NCI-H526 treated with DMSO at 0.1 percent for 48 hours (cell line): ENCODE results near the gene IL3.

ENCODE experiments used
- DNase-seq: peaks from one replicate; lab custom pipeline; 2025; lab: John Stamatoyannopoulos, UW

Gene IL3, protein sequence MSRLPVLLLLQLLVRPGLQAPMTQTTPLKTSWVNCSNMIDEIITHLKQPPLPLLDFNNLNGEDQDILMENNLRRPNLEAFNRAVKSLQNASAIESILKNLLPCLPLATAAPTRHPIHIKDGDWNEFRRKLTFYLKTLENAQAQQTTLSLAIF

DNA sequence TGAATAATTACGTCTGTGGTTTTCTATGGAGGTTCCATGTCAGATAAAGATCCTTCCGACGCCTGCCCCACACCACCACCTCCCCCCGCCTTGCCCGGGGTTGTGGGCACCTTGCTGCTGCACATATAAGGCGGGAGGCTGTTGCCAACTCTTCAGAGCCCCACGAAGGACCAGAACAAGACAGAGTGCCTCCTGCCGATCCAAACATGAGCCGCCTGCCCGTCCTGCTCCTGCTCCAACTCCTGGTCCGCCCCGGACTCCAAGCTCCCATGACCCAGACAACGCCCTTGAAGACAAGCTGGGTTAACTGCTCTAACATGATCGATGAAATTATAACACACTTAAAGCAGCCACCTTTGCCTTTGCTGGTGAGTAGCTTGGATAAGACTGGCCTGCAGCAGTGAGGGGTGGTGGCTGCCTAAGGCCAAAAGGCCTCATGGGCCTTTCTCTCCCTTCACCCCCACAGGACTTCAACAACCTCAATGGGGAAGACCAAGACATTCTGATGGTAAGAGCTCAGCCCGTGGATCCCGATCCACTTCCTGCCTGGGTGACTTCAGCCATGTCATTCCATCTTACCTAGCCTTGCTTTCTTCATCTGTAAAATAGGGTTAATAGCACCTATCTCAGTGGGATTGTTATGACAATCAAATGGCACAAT is at the start of gene IL3:
Gene IL3, plus strand, starts transcription at position 155 of the 661 bp plus-strand sequence. Its CDS starts 52 bp downstream, at position 207.
- no peak for DNase-seq

DNA sequence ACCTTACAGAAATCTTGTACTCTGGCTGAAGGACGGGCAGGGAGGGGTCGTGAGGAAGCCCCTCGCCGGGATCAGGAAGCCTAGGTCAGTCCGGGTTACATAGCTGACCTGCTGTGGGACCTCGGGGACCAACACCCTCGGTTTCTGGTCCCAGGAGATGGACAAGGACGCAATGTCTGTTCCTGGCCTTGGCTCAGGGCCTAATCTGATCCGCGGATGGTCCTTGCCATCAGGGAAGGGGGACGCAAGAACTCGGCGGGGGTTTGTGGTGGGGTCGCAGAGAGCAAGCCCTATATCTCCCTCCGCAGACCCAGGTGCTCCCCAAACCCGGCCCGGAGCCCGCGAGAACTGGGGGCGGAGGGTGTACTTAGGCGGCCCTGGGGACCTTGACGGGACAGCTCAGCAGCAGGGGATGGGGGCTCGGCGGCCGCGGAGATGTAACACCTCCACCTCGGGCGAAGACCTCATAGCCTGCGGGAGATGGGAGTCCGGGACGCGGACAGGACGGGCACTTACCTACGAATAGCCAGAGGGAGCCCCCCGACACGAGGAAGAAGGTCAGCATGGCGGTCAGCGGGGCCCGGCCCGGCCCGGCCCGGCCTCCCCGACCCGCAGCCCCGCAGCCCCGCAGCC is 49.4 kb upstream of the IL3 start:
- no peak for DNase-seq

DNA sequence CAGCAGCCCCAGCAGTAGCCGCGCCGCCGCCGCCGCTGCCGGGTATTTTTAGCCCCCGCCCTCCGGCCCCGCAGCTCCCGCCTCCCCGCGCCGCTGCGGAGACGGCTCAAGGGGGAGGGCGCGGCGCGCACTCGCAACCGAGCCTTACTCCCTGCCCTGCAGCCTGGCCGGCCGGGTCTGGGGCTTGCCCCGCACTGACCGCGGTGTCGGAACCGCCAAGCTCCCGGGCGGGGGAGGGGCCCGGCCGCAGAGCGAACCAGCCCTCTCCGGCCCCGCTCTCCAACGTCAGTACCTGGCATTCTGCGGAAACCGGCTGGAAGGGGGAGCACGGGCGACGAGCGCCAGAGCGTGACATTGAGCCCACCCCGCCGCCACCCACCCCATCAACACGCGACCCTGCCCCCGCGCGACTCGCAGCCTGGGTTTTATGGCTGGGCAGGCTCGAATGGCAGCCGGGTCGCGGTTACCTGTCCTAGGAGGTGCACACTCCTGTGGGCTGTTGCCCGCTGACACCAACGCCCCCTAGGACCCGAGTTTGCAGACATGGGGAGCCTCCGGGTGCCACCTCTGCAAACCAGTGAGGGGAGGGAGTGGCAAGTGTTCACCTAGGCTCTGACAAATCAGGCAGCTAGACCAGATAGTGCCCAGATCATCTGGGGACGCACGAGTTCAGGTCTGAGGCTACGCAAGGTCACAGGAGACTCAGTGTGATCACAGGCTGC is 48.7 kb upstream of the IL3 start, which contains the start of gene ACSL6:
Gene ACSL6, minus strand, starts transcription at position 37 of the 722 bp plus-strand sequence. CDS start 105 bp downstream, outside the sequence.
- DNase-seq: no peak

DNA sequence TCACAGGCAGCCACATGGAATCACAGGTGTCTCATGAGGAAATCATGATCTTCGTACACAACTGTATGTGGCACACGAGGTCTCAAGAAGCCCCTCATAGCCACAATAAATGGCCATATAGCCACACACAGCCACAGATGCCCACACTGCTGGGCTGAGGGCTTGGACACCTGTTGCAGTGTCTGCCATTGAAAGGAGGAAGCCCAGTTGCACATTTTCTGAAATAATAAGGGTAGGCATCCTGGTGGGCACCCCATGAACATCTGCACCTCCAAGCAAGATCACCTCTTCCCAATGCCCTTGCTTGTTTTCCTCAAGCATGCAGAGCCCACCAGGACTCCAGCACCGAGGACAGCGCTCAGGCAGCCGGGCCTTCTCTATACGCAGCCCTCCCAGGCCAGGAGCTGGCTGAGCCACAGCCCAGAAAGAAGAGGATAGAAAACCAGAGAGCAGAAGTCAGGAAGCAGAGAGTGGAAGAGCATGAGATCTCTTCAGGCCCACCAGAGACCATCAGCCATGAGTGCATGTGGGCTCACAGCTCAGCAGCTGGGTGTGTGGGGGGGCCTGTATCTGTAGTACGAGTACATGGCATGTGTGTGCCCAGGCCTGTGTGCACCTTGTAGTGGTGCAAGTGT is 48.0 kb upstream of the IL3 start:
- DNase-seq: no peak

DNA sequence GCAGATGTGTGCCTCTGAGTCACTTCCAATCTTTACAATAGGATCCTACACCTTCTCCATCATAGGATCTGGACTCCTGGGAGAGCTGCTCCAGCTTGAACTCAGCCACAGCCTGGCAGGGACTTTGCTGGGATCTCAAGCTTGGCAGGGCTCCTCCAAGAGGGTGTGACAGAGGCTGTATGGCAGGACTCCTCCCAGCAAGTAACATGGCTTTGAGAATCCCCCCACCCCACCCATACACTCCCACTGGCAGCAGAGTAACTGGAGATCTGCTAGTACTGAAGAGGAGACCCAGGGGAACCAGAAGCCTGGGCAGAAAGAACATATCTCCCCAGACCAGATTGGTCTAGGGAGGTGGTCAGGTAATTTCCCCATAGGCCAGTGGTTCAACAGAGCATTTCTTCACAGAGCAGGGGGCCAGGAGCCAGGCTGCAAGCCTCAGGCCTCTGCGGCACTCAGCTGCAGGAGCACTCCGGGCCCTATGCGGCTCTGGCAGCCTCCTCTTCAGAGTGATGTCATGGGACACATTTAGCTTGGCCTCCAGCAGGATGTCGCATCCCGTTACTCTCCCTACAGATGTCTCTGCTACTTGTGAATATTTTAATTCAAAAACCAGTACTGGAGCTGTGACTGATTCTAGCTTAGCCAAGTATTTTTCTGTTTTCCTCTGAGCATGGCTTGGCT is 47.3 kb upstream of the IL3 start:
- DNase-seq: no peak

DNA sequence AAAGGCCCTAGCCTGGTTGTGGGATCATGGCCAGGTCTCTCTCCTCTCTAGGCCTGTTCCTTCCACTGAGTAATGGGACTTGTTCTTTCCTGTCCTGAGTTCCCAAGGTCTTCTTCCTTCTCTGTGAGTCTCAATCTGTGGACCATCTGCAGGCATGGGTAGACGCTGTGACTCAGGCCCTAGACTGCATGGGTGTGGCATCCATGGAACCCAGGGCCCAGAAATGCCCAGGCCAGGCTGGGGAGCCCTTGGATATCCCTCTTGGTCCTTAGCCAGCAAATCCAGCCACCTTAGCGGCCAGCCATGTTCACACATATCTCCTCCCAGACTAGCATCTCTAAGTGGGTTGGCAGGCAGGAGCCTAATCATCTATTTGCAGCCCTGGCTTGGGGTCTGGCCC is 46.7 kb upstream of the IL3 start:
- no peak for DNase-seq

DNA sequence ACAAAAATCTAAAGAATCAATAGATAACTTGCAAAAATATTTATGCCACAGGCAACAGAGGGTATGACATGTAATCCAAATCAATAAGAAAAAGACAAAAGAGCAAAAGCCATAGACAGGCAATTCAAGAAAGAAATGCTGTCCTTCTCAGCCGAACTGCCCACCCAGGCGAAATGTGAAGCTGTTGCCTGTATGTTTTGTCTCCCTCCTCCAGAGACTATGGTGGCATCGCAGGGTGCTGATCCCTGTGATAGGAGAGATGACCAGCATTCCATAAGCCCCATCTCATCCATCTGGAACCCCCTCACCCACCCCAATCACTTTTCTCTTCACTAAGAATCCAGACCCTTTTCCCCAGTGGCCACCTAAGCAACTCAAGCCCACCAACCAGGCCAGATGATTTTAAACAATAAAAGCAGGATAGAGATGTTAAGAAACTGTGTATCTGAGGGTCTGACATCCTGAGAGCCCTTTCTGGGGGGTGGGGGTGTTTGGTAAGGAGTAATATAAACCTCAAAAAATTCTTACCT is 43.7 kb upstream of the IL3 start:
- DNase-seq: no peak

DNA sequence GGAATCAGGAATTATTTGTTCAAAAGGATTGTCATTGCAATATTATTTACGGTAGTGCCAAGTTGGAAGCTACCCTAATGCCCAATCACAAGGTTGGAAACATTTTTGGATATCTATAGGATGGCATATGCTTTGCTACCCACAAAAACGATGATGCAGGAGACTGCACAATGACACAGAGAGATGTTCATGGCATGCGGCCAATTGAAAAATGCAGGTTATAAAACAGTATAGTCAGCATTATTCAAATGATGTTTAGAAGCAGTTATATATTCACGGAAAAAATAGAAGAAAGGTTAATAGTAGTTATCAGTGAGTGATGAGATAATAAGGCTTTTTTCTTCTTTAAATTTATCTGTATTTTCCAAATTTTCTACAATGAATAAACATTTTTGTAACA is 43.1 kb upstream of the IL3 start:
- no peak for DNase-seq

DNA sequence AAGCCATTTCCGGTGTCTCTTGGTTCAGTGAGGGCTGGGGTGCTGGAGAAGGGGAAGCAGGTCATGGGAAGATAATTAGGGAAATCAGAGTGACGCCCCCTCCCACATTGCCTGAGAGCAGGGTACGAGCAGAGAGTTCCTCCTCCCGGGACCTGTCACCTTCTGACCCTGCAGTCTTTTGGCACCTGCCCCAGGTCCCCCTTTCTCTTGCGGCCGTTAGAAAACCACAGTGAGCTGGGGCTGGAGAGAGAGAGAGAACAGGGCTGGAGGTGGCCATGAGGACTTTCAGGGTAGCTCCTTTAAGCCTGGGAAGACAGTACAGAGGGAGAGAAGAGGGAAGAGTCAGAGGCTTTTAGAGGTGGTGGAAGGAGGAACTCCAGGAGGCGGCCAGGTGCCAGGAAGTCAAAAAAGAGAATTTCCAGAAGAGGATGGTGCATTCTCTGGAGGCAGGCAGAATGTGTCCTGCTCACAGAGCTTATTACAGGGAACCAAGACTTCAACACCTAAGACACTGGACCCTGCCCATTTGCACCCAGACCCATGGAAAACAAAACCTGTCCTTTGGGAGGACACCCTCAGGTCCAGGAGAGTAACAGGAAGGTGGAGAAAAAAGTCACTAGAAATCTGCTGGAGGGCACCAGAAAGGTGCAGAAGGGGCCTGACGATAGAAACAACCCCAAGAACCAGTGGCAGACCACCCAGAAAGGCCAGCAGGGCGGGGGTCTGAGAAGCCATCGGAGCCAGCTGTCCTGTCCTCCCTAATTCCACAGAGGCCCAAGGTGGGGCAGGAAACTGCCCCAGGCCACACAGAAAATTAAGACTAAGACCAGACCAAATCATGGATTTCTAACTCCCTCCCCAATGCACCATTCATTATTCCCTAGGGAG is 42.5 kb upstream of the IL3 start:
- DNase-seq: no peak

DNA sequence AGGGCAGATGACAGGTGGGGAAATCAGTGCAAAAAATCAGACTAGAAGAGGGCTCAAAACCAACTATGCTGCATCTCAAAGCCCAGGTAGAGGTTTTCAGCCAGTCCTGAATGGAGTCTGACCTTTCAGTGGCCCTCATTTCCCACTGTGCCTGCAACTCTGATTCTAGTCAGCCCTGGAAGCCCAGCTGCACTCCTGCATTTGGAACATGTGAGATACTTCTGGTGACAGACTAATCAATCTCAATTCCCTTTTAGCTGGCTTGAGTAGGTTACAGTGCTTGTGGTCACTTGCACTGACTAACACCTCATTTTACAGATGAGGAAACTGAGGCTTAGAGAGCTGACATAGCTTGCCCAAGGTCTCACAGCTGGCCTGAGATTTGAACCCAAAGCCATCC is 41.1 kb upstream of the IL3 start:
- no peak for DNase-seq

DNA sequence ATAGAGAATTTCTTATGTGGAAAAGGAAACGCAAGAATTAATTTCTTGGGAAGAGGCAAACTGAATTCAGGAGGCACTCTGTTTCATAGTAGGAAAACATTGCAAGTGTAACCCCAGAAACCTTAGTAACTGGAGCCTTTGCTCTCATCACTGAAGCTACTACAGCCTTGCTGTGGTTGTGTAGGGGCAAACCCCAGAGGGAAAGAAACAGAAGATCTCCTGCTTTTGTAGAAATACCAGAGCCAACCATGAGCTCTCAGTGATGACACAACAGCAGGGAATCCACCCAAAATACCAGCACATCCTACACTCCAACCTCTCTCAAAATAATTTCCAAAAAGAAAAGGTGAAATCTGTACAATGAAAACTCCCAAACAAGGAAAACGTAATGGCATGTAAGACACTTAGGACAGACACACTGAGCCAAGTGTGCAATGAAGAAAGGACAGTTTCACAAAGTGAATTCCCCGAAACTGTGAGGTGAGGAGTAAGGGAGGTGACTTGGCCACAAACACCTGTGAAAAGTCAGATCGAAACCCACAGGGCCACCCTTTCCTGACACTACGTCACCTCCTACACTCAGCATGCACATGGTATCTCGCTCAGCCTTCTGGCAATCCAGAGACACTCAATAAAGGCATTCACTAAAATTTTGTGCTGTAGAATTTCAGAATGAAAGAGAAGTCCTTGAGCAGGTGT is 40.4 kb upstream of the IL3 start:
- no peak for DNase-seq

DNA sequence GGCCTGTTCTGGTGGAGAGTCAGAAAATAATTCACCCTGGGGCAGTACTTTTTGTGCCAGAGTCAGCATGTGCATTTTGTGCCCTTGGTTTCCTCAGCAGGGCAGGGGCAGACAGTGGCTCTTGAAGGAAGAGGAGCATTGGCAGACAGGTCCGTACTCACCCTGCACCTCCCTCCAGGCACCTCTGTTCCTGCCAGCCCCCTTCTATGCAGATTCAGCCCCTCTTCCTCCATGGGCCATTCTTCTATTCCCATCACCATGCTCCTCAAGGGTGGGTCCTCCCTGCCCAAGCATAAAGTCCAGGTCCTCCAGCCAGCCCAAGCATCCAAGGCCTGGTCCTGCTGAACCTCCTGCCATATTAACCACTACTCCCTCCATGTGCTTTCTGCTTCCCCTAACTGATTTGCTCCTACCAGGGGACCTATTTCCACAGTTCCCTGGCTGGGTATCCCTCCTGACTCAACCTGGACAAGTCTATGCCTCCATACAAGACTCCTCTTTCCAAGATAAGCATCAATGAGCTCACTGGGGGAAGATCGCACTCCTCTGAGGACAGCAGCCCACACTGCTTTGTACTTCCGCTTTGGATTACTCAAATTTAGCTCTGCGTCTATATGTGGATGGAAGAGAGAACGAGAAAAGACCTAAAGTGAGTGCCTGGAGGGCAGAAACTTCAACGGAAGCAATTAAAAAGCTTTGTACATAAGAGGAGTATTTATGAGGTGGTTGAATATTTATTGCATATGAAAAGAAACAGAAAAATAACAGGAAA is 39.7 kb upstream of the IL3 start:
- DNase-seq: no peak

DNA sequence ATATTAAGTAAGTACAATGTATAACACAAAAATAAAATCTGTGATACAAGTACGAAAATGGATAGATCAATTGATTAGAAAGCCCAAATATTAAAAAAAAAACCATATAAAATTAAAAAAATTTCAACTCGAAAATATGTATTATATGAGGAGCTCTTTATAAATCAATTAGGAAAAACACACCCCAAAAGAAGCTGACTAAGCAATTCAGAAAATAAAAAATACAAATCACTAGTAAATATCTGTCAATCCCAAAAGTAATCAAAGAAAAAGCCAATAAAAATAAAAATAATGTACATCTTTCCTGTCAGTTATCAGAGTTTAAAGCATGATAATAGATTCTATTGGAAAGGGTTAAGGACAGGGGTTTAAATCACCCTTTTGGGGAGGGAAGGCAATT is 38.8 kb upstream of the IL3 start:
- DNase-seq: no peak

DNA sequence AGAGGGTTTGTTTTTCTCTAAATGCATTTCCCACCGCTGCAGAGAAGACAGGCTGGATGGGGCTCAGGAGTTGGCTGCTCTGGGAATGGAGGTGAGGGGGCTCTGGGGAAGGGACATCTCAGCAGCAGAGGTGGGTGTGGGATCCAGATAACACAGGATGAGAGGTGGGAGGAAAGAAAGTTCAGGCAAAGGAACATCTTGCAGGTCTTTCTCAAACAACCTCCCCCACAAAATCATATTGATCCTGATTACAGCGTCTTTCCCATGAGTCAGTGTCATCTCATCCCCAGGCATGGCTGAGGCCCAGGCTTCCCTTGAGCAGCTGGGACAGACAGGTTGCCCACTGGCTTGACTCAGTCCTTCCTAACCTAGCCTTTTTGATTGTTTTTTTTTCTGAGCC is 37.7 kb upstream of the IL3 start:
- no peak for DNase-seq

DNA sequence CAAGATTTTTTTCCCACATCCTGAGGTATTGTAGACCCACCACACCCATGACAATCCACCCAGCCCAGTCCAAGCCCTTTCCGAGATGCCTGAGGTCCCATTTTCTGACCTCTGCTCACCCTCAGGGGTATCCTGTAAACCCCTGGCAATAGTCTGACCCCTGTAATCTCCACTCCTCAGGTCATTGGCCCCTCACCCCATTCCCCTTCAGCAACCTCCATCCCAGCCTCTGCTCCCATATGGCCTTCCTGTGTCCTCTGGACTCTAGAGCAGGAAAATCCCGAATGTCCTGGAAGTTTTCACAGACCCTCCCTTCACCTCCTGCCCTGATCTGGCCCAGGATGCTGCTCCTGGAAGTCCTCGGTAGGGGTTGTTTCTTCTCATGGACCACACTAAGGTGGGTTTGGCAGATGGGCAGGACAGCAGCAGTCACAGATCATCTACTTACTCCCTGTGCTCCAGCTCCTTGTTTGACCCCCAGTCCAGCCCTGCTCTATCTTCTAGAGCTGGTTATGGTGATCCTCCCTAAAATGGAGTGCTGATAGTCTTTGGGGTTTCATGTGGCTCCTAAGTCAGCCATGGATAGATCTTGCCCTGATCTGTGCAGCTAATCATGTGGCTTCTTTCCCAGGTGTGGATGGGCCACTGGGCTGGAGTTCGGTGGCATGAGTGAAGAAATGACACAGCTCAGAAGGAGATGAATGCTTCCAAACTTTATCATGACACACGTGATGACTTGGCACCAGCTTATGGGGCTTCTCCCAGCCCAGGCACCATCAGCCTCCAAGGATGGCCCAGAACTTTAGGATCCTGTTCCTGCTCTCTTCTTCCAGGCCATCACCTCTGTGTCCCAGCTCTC is 37.0 kb upstream of the IL3 start:
- no peak for DNase-seq

DNA sequence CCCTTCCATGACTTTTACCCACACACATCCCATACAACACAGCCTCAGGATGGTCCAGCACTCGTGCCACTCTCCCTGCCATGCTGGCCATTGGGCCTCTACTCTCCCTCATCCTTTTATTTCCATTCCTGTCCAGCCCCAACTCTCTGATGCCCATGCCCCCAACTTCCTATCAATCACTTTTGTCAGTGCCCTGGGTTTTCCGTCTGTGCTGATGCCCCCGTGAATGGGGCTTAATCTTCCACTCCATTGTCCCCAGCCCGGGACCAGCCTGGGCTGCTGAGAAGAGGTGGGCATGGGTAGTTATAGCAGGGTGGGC is 36.4 kb upstream of the IL3 start:
- DNase-seq: no peak

DNA sequence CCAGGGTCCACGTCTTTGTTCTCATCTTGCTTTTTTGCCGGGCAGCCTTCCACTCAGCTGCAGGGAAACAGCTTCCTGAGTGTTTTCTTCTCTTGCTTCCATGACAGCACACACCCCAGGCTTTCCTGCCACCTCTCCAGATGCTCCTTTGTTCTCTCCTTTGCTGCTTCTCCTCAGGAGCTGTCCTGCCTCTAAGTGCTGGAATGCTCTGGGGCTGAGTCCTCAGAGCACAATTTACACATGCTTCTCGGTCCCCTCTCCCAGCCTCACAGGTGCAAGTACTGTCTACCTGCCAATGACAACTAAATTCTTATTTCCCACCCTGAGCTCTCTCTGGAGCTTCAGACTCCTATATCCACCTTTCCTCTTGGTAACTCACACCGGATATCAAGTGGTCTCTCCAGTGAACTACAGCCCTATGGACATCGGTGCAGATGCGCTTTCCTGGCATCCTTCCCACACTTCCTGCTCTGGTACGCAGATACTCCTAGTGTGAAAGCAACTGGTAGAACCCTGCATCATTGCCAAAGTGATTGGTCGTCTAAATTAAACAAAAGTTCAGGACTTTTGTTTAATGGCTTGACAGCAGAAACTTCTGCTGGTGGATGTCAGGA is 35.6 kb upstream of the IL3 start:
- DNase-seq: no peak

DNA sequence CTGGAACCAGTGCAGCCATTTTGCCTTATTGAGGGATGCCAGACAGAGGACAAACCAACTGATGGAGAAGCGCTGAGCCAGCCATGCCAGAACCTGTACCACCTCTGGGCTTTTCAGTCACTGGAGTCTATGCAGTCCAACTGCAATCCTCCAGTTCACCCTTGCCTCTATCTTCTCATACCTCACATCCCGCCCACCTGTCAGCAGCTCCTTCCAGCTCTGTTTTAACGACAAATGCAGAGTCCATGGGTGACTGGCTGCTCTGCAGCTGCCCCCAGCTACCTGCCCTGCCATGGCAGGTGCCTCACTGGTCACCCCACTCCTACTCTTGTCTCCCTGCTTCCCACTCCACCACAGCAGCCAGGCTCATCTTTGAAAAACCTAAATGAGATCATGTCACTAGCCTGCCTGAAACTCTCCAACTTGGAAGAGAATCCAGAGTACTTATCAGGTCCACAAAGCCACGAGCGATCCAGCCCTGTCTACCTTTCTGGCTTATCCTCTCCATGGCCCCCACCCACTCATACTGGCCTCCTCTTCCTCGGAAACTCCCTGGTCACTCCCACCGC is 35.0 kb upstream of the IL3 start:
- no peak for DNase-seq
